ENCODE results near the gene KIF5A.
"Not testable (repeated sequence)": the region's sequence is repeated elsewhere in the genome, so short reads cannot be mapped to it uniquely, and the experiment has no call there.

Gene KIF5A

GRCh38 chr12:57610554-57611107 is 60.8 kb downstream of the KIF5A start:
- DNase-seq, result no peak
- in situ Hi-C loops (cut with HindIII; ENCODE audit: low pct_ligation_motif_present, low pct_unique_long_range_greater_than_20kb, low sequenced_read_pairs), result no loop called here

- DNase-seq, result peak; percentile 69
- in situ Hi-C loops (cut with HindIII; ENCODE audit: low pct_ligation_motif_present, low pct_unique_long_range_greater_than_20kb, low sequenced_read_pairs), result no loop called here
These were observed 61.4 kb downstream of the KIF5A start, which contains the start of gene ARHGEF25 for GRCh38 chr12:57611108-57611826. Gene ARHGEF25, plus strand, starts transcription at chr12:57611435. Its CDS starts 460 bp downstream, at chr12:57611895.

GRCh38 chr12:57611827-57612710 is 62.2 kb downstream of the KIF5A start:
- no peak for DNase-seq
- in situ Hi-C loops (cut with HindIII; ENCODE audit: low pct_ligation_motif_present, low pct_unique_long_range_greater_than_20kb, low sequenced_read_pairs), result no loop called here

GRCh38 chr12:57612711-57613426 is 63.0 kb downstream of the KIF5A start:
- in situ Hi-C loops (cut with HindIII; ENCODE audit: low pct_ligation_motif_present, low pct_unique_long_range_greater_than_20kb, low sequenced_read_pairs), result no loop called here
- DNase-seq, result no peak

GRCh38 chr12:57613427-57614109 is 63.7 kb downstream of the KIF5A start:
- in situ Hi-C loops (cut with HindIII; ENCODE audit: low pct_ligation_motif_present, low pct_unique_long_range_greater_than_20kb, low sequenced_read_pairs), result no loop called here
- no peak for DNase-seq

- DNase-seq, result peak; percentile 14
- in situ Hi-C loops (cut with HindIII; ENCODE audit: low pct_ligation_motif_present, low pct_unique_long_range_greater_than_20kb, low sequenced_read_pairs), result no loop called here
These were observed 64.5 kb downstream of the KIF5A start for GRCh38 chr12:57614178-57614947.

- in situ Hi-C loops (cut with HindIII; ENCODE audit: low pct_ligation_motif_present, low pct_unique_long_range_greater_than_20kb, low sequenced_read_pairs), result no loop called here
These were observed 65.2 kb downstream of the KIF5A start for GRCh38 chr12:57614948-57615500.

GRCh38 chr12:57615637-57616036 is 65.8 kb downstream of the KIF5A start:
- in situ Hi-C loops (cut with HindIII; ENCODE audit: low pct_ligation_motif_present, low pct_unique_long_range_greater_than_20kb, low sequenced_read_pairs), result no loop called here
- DNase-seq, result no peak

More at GRCh38 chr12:57614948-57615500, 65.2 kb downstream of the KIF5A start:
- DNase-seq, result no peak

GRCh38 chr12:57616383-57617101 is 66.7 kb downstream of the KIF5A start:
- in situ Hi-C loops (cut with HindIII; ENCODE audit: low pct_ligation_motif_present, low pct_unique_long_range_greater_than_20kb, low sequenced_read_pairs), result no loop called here
- DNase-seq, result peak; percentile 23

GRCh38 chr12:57617942-57618341 is 68.1 kb downstream of the KIF5A start:
- no peak for DNase-seq

GRCh38 chr12:57618431-57618830 is 68.6 kb downstream of the KIF5A start:
- in situ Hi-C loops (cut with HindIII; ENCODE audit: low pct_ligation_motif_present, low pct_unique_long_range_greater_than_20kb, low sequenced_read_pairs); DNase-seq: not testable (repeated sequence)

More at GRCh38 chr12:57617942-57618341, 68.1 kb downstream of the KIF5A start:
- in situ Hi-C loops (cut with HindIII; ENCODE audit: low pct_ligation_motif_present, low pct_unique_long_range_greater_than_20kb, low sequenced_read_pairs), result no loop called here

- DNase-seq, result no peak
- in situ Hi-C loops (cut with HindIII; ENCODE audit: low pct_ligation_motif_present, low pct_unique_long_range_greater_than_20kb, low sequenced_read_pairs), result no loop called here
These were observed 69.2 kb downstream of the KIF5A start for GRCh38 chr12:57618966-57619433.

- no peak for DNase-seq
- in situ Hi-C loops (cut with HindIII; ENCODE audit: low pct_ligation_motif_present, low pct_unique_long_range_greater_than_20kb, low sequenced_read_pairs), result no loop called here
These were observed 69.8 kb downstream of the KIF5A start for GRCh38 chr12:57619434-57620244.

- no peak for DNase-seq
These were observed 70.5 kb downstream of the KIF5A start for GRCh38 chr12:57620245-57620935.

GRCh38 chr12:57620936-57621496 is 71.2 kb downstream of the KIF5A start:
- DNase-seq, result no peak

More at GRCh38 chr12:57620245-57620935, 70.5 kb downstream of the KIF5A start:
- in situ Hi-C loops (cut with HindIII; ENCODE audit: low pct_ligation_motif_present, low pct_unique_long_range_greater_than_20kb, low sequenced_read_pairs), result no loop called here

More at GRCh38 chr12:57620936-57621496, 71.2 kb downstream of the KIF5A start:
- in situ Hi-C loops (cut with HindIII; ENCODE audit: low pct_ligation_motif_present, low pct_unique_long_range_greater_than_20kb, low sequenced_read_pairs), result no loop called here
